ENCODE results near the gene LRRC4B. TPM values are rescaled to one million over a fixed set of nuclear protein-coding genes. Genes with fewer than 3 reads are reported as not detected.

LRRC4B gene
- polyA plus RNA-seq, 4 donors: 1.1 to 5.4 (median 3.2) TPM; not detected in 1

GRCh38 chr19:50551715-50552187, 16.5 kb downstream of the LRRC4B start:
- no peak overlapping the region for H3K27ac ChIP-seq (ENCODE audit: low read depth in 1 of 3, low read length in 2 of 3)
- FAIRE-seq: no peak

GRCh38 chr19:50551034-50551714, 17.1 kb downstream of the LRRC4B start:
- Histone ChIP-seq H3K27ac (ENCODE audit: low read depth in 1 of 3, low read length in 2 of 3) (no peak overlapping the region), H3K27me3 (ENCODE audit: control insufficient read depth in 3 of 3, insufficient read depth in 3 of 3, low read length in 3 of 3) (peaks cover 0 to 15% (median 10%) of the 10 kb centered on the region in 3 donors), H3K4me1 (ENCODE audit: control insufficient read depth in 3 of 3, insufficient read depth in 2 of 3, low read depth in 1 of 3, low read length in 2 of 3) (peaks cover 0 to 2% (median under 1%) of the 10 kb centered on the region in 3 donors), H3K36me3 (ENCODE audit: control insufficient read depth in 3 of 3, insufficient read depth in 2 of 3, low read depth in 1 of 3, low read length in 3 of 3) (no peaks in the 10 kb centered on the region), H3K9me3 (ENCODE audit: control insufficient read depth in 2 of 2, insufficient read depth in 1 of 2, low read depth in 1 of 2, low read length in 1 of 2) (no peaks in the 10 kb centered on the region), H3K4me3 (ENCODE audit: low read depth in 1 of 3, low read length in 3 of 3) (peak overlapping the region in 1 of 3 donors; percentile 19)
- 11 to 18% (median 12%) methylated on average over 16 to 32 of the region's 32 CpGs for WGBS, 3 donors
- DNase-seq (no peak), FAIRE-seq (no peak)

More at GRCh38 chr19:50551715-50552187, 16.5 kb downstream of the LRRC4B start:
- H3K4me3 ChIP-seq (ENCODE audit: low read depth in 1 of 3, low read length in 3 of 3): peak overlapping the region in 1 of 3 donors; percentile 19
- H3K9me3 ChIP-seq (ENCODE audit: control insufficient read depth in 2 of 2, insufficient read depth in 1 of 2, low read depth in 1 of 2, low read length in 1 of 2): no peaks in the 10 kb centered on the region
- DNase-seq: peak in 1 of 2 donors; percentile 20
- WGBS, 3 donors: 1 to 3% (median 2%) methylated on average over 19 to 22 of the region's 22 CpGs
- H3K36me3 ChIP-seq (ENCODE audit: control insufficient read depth in 3 of 3, insufficient read depth in 2 of 3, low read depth in 1 of 3, low read length in 3 of 3): no peaks in the 10 kb centered on the region
- H3K4me1 ChIP-seq (ENCODE audit: control insufficient read depth in 3 of 3, insufficient read depth in 2 of 3, low read depth in 1 of 3, low read length in 2 of 3): peaks cover 0 to 5% (median 2%) of the 10 kb centered on the region in 3 donors
- H3K27me3 ChIP-seq (ENCODE audit: control insufficient read depth in 3 of 3, insufficient read depth in 3 of 3, low read length in 3 of 3): peaks cover 0 to 15% (median 10%) of the 10 kb centered on the region in 3 donors

- WGBS, 3 donors: 29 to 43% (median 42%) methylated on average over 8 of the region's 8 CpGs
- Histone ChIP-seq H3K9me3 (ENCODE audit: control insufficient read depth in 2 of 2, insufficient read depth in 1 of 2, low read depth in 1 of 2, low read length in 1 of 2) (no peaks in the 10 kb centered on the region), H3K4me3 (ENCODE audit: low read depth in 1 of 3, low read length in 3 of 3) (no peak overlapping the region), H3K4me1 (ENCODE audit: control insufficient read depth in 3 of 3, insufficient read depth in 2 of 3, low read depth in 1 of 3, low read length in 2 of 3) (no peaks in the 10 kb centered on the region), H3K36me3 (ENCODE audit: control insufficient read depth in 3 of 3, insufficient read depth in 2 of 3, low read depth in 1 of 3, low read length in 3 of 3) (no peaks in the 10 kb centered on the region), H3K27ac (ENCODE audit: low read depth in 1 of 3, low read length in 2 of 3) (no peak overlapping the region), H3K27me3 (ENCODE audit: control insufficient read depth in 3 of 3, insufficient read depth in 3 of 3, low read length in 3 of 3) (peaks cover 0 to 15% (median 10%) of the 10 kb centered on the region in 3 donors)
- DNase-seq (no peak), FAIRE-seq (no peak)
Observed at GRCh38 chr19:50550594-50550966, 17.7 kb downstream of the LRRC4B start.

- no peak overlapping the region for H3K4me3 ChIP-seq (ENCODE audit: low read depth in 1 of 3, low read length in 3 of 3)
- no peak for DNase-seq
- WGBS, 3 donors: 64 to 71% (median 66%) methylated on average over 17 of the region's 17 CpGs
- H3K27ac ChIP-seq (ENCODE audit: low read depth in 1 of 3, low read length in 2 of 3): peak overlapping the region in 1 of 3 donors; percentile 8
- H3K36me3 ChIP-seq (ENCODE audit: control insufficient read depth in 3 of 3, insufficient read depth in 2 of 3, low read depth in 1 of 3, low read length in 3 of 3): no peaks in the 10 kb centered on the region
- FAIRE-seq: no peak
- no peaks in the 10 kb centered on the region for H3K4me1 ChIP-seq (ENCODE audit: control insufficient read depth in 3 of 3, insufficient read depth in 2 of 3, low read depth in 1 of 3, low read length in 2 of 3)
- peaks cover 0 to 15% (median 10%) of the 10 kb centered on the region in 3 donors for H3K27me3 ChIP-seq (ENCODE audit: control insufficient read depth in 3 of 3, insufficient read depth in 3 of 3, low read length in 3 of 3)
- H3K9me3 ChIP-seq (ENCODE audit: control insufficient read depth in 2 of 2, insufficient read depth in 1 of 2, low read depth in 1 of 2, low read length in 1 of 2): no peaks in the 10 kb centered on the region
Observed at GRCh38 chr19:50549927-50550593, 18.2 kb downstream of the LRRC4B start.

GRCh38 chr19:50549059-50549926, 18.9 kb downstream of the LRRC4B start:
- Histone ChIP-seq H3K36me3 (ENCODE audit: control insufficient read depth in 3 of 3, insufficient read depth in 2 of 3, low read depth in 1 of 3, low read length in 3 of 3) (no peaks in the 10 kb centered on the region), H3K27ac (ENCODE audit: low read depth in 1 of 3, low read length in 2 of 3) (no peak overlapping the region), H3K4me3 (ENCODE audit: low read depth in 1 of 3, low read length in 3 of 3) (no peak overlapping the region), H3K4me1 (ENCODE audit: control insufficient read depth in 3 of 3, insufficient read depth in 2 of 3, low read depth in 1 of 3, low read length in 2 of 3) (no peaks in the 10 kb centered on the region), H3K9me3 (ENCODE audit: control insufficient read depth in 2 of 2, insufficient read depth in 1 of 2, low read depth in 1 of 2, low read length in 1 of 2) (no peaks in the 10 kb centered on the region), H3K27me3 (ENCODE audit: control insufficient read depth in 3 of 3, insufficient read depth in 3 of 3, low read length in 3 of 3) (peaks cover 0 to 15% (median 10%) of the 10 kb centered on the region in 3 donors)
- WGBS, 3 donors: 59 to 75% (median 72%) methylated on average over 16 to 22 of the region's 22 CpGs
- FAIRE-seq: no peak
- no peak for DNase-seq

GRCh38 chr19:50548191-50549058, 19.8 kb downstream of the LRRC4B start:
- DNase-seq (no peak), FAIRE-seq (no peak)
- Histone ChIP-seq H3K9me3 (ENCODE audit: control insufficient read depth in 2 of 2, insufficient read depth in 1 of 2, low read depth in 1 of 2, low read length in 1 of 2) (no peaks in the 10 kb centered on the region), H3K4me1 (ENCODE audit: control insufficient read depth in 3 of 3, insufficient read depth in 2 of 3, low read depth in 1 of 3, low read length in 2 of 3) (no peaks in the 10 kb centered on the region), H3K27me3 (ENCODE audit: control insufficient read depth in 3 of 3, insufficient read depth in 3 of 3, low read length in 3 of 3) (peaks cover 0 to 15% (median 10%) of the 10 kb centered on the region in 3 donors), H3K27ac (ENCODE audit: low read depth in 1 of 3, low read length in 2 of 3) (no peak overlapping the region), H3K4me3 (ENCODE audit: low read depth in 1 of 3, low read length in 3 of 3) (no peak overlapping the region), H3K36me3 (ENCODE audit: control insufficient read depth in 3 of 3, insufficient read depth in 2 of 3, low read depth in 1 of 3, low read length in 3 of 3) (no peaks in the 10 kb centered on the region)
- 74 to 78% (median 78%) methylated on average over 36 to 45 of the region's 45 CpGs for WGBS, 3 donors

GRCh38 chr19:50547385-50548190, 20.6 kb downstream of the LRRC4B start:
- no peak overlapping the region for H3K4me3 ChIP-seq (ENCODE audit: low read depth in 1 of 3, low read length in 3 of 3)
- no peak for FAIRE-seq
- no peaks in the 10 kb centered on the region for H3K4me1 ChIP-seq (ENCODE audit: control insufficient read depth in 3 of 3, insufficient read depth in 2 of 3, low read depth in 1 of 3, low read length in 2 of 3)
- no peak for DNase-seq
- H3K36me3 ChIP-seq (ENCODE audit: control insufficient read depth in 3 of 3, insufficient read depth in 2 of 3, low read depth in 1 of 3, low read length in 3 of 3): no peaks in the 10 kb centered on the region
- peaks cover 0 to 15% (median 10%) of the 10 kb centered on the region in 3 donors for H3K27me3 ChIP-seq (ENCODE audit: control insufficient read depth in 3 of 3, insufficient read depth in 3 of 3, low read length in 3 of 3)
- H3K9me3 ChIP-seq (ENCODE audit: control insufficient read depth in 2 of 2, insufficient read depth in 1 of 2, low read depth in 1 of 2, low read length in 1 of 2): no peaks in the 10 kb centered on the region
- no peak overlapping the region for H3K27ac ChIP-seq (ENCODE audit: low read depth in 1 of 3, low read length in 2 of 3)
- WGBS, 3 donors: 60 to 69% (median 66%) methylated on average over 18 of the region's 18 CpGs

Data from small intestine (tissue), 7 donors.